Middle frontal gyrus (tissue), 1 donor: ENCODE data around the gene GFRA1.

Experiments used
- DNase-seq: peaks from one replicate; pipeline ENCODE4 v3.0.0-alpha.2; 2015; ENCODE audit warnings: low spot score; ENCODE audit errors: extremely low spot score

GFRA1 gene

DNA sequence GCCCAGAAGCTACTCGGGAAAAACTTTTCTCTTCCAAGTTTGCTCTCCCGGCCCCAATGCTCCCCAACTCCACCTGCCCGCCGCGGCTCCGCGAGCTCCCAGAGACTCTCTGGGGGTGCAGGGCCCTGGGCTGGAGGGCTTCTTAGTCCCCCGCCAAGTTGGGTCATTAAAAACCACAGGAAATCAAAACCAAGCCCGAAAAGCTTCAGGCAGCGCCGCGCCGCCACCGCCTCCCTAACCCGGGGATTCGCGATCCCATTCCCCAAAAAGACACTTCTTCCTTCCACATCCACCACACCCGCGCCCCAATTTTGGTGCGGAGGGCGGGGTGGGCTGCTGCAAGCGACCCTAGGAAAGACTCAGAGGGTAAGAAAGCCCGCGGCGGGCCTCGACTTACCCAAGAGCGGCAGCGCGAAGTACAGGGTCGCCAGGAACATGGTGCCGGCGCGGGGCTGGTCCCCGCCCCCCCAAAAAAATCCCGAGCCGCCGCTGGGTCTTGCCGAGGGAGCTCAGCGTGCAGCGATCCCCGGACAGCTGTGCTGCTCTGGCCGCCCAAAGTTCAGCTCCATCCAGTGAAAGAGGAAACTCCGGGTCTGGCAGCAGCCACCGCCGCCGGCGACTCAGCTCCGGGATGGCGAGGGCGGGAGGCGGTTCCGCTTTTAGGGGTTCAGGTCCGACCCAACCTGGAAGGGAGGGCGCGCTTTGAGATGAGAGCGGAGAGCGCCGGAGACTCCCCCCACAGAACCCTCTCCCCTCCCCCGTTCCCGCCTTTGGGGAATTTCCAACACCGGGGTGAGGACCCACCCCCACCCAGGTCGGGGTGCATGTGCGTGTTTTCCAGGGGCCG, 1.2 kb downstream of the GFRA1 start:
- DNase-seq: no peak

- no peak for DNase-seq
These were observed 2.0 kb downstream of the GFRA1 start for GRCh38 chr10:116270771-116271592.

GRCh38 chr10:116270126-116270770, 2.8 kb downstream of the GFRA1 start:
- no peak for DNase-seq

- DNase-seq: no peak
These were observed 3.4 kb downstream of the GFRA1 start for GRCh38 chr10:116269619-116270018.

DNA sequence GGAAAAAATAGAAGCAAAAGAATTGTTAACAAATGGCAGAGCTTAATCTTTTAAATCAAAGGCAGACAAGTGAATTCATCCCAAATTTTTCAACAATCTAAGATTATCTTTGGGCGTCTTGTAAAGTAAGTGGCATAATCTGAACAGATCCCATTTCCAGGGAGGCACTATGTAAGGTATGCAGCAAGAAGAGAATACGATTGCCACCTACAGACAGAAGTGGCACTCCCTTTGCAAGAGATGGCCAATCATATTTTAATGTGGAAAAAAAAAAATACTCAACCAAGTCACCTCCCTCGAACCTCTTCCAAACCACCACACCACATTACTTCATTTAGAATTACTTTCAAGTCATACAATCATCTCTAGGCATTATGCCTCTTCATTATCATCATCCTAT, 4.0 kb downstream of the GFRA1 start:
- no peak for DNase-seq

DNA sequence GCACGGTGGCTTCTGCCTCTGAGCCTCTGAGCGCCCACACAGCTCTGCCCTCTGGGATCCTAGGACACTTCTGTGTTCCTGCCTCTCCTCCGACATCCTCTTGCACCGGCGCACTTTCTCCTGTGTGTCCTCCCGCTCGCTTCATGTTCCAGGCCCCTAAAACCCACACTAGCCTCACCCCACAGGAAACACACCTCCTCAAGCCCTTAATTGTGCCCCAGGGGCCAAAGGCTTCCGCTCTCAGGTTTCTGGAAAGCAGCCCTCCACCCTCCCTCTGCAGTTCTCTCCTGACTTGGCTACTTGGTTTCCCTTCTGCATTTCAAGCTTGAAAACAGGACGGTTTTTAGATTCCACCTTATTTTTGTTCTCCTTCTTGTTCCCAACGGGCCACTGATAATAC, 7.3 kb downstream of the GFRA1 start:
- DNase-seq: no peak

- no peak for DNase-seq
These were observed 8.9 kb downstream of the GFRA1 start for GRCh38 chr10:116263870-116264655.

DNA sequence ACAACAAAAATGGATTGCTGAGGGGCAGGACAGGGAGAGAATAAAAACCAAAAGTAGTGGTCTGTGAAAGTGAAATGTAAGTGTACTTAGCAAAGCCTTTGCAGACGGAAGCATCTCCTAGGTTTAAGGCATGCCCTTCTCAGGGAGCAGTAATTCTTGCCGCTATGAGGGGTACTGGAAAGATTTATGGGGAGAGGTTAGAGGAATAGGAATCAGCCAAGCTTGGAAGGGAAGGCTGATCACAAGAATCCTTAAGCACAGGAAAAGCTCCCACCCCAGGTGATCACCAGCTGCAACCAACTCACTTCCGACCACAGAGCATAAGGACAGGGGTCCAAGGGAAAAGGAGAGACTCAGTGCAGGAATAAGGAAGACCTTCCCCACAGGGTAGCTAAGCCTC, 10.3 kb downstream of the GFRA1 start:
- DNase-seq: no peak

- no peak for DNase-seq
These were observed 12.4 kb downstream of the GFRA1 start for GRCh38 chr10:116260599-116260998.

DNA sequence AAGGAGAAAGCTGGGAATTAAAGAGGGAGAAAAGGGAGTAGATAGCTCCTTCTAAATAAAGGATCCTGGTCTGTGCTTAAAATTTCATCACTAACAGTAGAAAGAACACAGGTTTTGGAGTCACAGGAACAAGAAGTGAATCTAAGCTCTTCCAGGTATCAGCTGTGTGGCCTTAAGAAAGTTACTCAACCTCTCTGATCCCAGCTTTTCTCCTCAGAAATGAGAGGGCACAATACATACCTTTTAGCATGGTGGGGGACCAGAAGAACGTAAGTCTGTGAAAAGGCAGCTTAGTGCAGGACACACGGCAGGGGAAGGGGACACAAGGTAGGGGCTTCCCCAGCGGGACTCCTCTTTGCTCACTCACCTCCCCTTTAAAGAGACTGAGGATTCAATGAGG, 13.4 kb downstream of the GFRA1 start:
- no peak for DNase-seq

GRCh38 chr10:116257785-116258184, 15.2 kb downstream of the GFRA1 start:
- DNase-seq: no peak

- no peak for DNase-seq
These were observed 16.2 kb downstream of the GFRA1 start for GRCh38 chr10:116256752-116257259.

- no peak for DNase-seq
These were observed 16.9 kb downstream of the GFRA1 start for GRCh38 chr10:116255886-116256751.

GRCh38 chr10:116254422-116255155, 18.4 kb downstream of the GFRA1 start:
- DNase-seq: no peak

- DNase-seq: no peak
These were observed 19.3 kb downstream of the GFRA1 start for GRCh38 chr10:116253716-116254115.

DNA sequence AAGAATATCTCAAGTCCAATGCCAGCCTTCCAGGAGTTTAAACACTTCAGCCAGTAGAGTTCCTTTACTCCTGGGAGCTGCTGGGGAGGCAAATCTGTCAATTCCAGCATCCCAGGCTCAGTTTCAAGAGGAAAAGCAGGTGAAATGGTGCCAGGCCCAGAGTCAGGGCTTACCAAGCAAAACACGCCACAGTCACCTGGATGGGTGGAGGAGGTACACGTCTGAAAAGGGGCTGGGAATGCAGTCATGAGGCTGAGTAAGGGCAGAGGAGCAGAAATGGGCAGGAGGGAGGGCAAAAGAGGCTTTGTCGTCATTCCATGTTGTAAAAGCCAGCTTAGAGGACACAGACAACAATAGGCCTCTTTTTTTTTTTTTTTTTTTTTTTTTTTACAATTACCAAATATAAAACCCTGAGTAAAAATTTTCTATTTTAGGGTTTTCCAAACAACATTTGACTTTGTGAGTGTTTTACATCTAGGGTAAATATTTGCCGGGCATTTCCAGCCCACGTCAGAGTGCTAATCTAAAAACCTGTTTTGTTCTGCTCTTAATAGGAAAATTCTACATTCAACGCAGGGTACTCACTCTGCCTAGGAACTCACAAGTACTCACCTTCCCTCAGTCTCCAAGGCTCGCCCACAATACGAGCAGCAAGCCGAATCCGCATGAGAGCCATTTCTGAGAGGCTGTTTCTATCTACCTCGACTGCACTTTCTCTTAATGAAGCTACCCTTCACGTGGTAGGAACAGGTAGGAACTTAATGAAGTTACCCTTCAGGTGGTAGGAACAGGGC, 21.2 kb downstream of the GFRA1 start:
- DNase-seq: no peak

- DNase-seq: no peak
These were observed 25.3 kb downstream of the GFRA1 start for GRCh38 chr10:116247691-116248090.

DNA sequence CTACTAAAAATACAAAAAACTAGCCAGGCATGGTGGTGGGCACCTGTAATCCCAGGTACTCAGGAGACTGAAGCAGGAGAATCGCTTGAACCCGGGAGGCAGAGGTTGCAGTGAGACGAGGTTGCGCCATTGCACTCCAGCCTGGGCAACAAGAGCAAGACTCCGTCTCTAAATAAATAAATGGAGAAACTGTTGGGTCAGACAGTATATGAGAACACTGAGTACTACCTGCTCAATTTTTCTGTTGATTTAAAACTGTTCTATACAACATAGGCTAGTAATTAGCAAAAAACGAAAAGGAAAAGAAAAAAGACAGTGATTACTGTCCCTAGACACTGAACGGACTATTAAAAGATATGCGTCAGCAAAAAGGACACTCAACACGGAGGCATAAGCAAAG, 26.7 kb downstream of the GFRA1 start:
- DNase-seq: no peak

- no peak for DNase-seq
These were observed 27.9 kb downstream of the GFRA1 start for GRCh38 chr10:116245156-116245555.
